A549 treated with RU486 at 1 μM for 4 hours (cell line): ENCODE data around the gene ASB2. TPM values are rescaled to one million over a fixed set of nuclear protein-coding genes. Genes with fewer than 3 reads are reported as not detected.

Source experiments
- total RNA-seq: library from RNA; stranded (reverse); fragments of 200-300 nt; extraction: Qiagen RNA extraction; gene quantifications from 5 replicates; pipeline ENCODE4 v1.2.3, GENCODE V29; 2022; ENCODE audit warnings: low read depth

The ASB2 gene
- 1.4 to 3.7 TPM (median 2.1 TPM) in 5 replicates for total RNA-seq

GRCh38 chr14:93976477-93977057 is at the start of gene ASB2:
TSS of gene ASB2 (minus strand) at chr14:93976570. CDS start at chr14:93964539, 12,031 bp downstream.

GRCh38 chr14:93997082-93997481 is 20.7 kb upstream of the ASB2 start, which contains the start of gene CCDC197:
TSS of gene CCDC197 (plus strand) at chr14:93997301. CDS start at chr14:93998132, 831 bp downstream.

GRCh38 chr14:93926873-93927799 is 49.2 kb downstream of the ASB2 start, which contains the start of gene FAM181A:
TSS of gene FAM181A (plus strand) at chr14:93927344. CDS start at chr14:93928286, 942 bp downstream.

Other genes with a start within 250 kb of the ASB2 start
- 0.22 to 0.54 TPM (median 0.32 TPM) in 5 replicates for gene PRIMA1, start 188.1 kb downstream of the ASB2 start, total RNA-seq
- gene FAM181A, start 49.2 kb downstream of the ASB2 start, total RNA-seq = not detected in 5 replicates
- gene CCDC197, start 20.7 kb upstream of the ASB2 start, total RNA-seq = not detected in 5 replicates
- gene OTUB2, start 49.8 kb upstream of the ASB2 start, total RNA-seq = 3.7 to 6.8 TPM (median 4.3 TPM) in 5 replicates
- gene DDX24, start 104.6 kb upstream of the ASB2 start, total RNA-seq = 186 to 221 TPM (median 191 TPM) in 5 replicates
- 17.6 to 23.5 TPM (median 20.7 TPM) in 5 replicates for gene IFI27L1, start 104.7 kb upstream of the ASB2 start, total RNA-seq
- 0.25 to 2.0 TPM (median 1.1 TPM) in 5 replicates for gene IFI27, start 134.2 kb upstream of the ASB2 start, total RNA-seq
- 42.4 to 66.5 TPM (median 57.2 TPM) in 5 replicates for gene IFI27L2, start 153.0 kb upstream of the ASB2 start, total RNA-seq
- gene PPP4R4, start 197.8 kb upstream of the ASB2 start, total RNA-seq = 0.27 to 0.79 TPM (median 0.46 TPM) in 5 replicates